Kidney (tissue), 14 donors: Measurements from ENCODE around the gene SRBD1. TPM values are rescaled to one million over a fixed set of nuclear protein-coding genes. Genes with fewer than 3 reads are reported as not detected.

Source experiments
- DNase-seq, 5 donors: peaks; one replicate each; pipeline ENCODE4 v3.0.0-alpha.2; 2013 to 2020
- FAIRE-seq: peaks from 2 replicates; lab custom pipeline; 2012; peaks lifted over from hg19 to GRCh38; lab: Jason Lieb, UNC
- H3K27ac ChIP-seq, 2 donors: one replicate each; pipeline ENCODE4 v1.7.0; 2013; ENCODE audit warnings: low read depth in 2 of 2, low read length in 2 of 2, inconsistent platforms in 1 of 2
- H3K27me3 ChIP-seq: one replicate; pipeline ENCODE4 v1.7.1; 2013; ENCODE audit warnings: low read length, inconsistent platforms; ENCODE audit not compliant: control insufficient read depth, insufficient read depth
- H3K36me3 ChIP-seq, 3 donors: one replicate each; pipeline versions ENCODE4 v1.7.0 to v1.7.1; 2013; ENCODE audit warnings: low read length in 3 of 3, control low read depth in 1 of 3, inconsistent platforms in 1 of 3; ENCODE audit not compliant: insufficient read depth in 3 of 3, control insufficient read depth in 2 of 3
- H3K4me1 ChIP-seq, 3 donors: one replicate each; pipeline versions ENCODE4 v1.7.0 to v1.7.1; 2013; ENCODE audit warnings: low read length in 3 of 3, inconsistent platforms in 1 of 3, low read depth in 1 of 3; ENCODE audit not compliant: control insufficient read depth in 2 of 3, insufficient read depth in 2 of 3
- H3K4me3 ChIP-seq, 3 donors: one replicate each; pipeline versions ENCODE4 v1.7.0 to v1.8.1; 2013; ENCODE audit warnings: low read length in 3 of 3, control low read depth in 1 of 3, inconsistent platforms in 1 of 3
- H3K9ac ChIP-seq, 3 donors: one replicate each; pipeline versions ENCODE4 v1.7.0 to v1.7.1; 2013; ENCODE audit warnings: low read length in 3 of 3, control low read depth in 1 of 3, inconsistent platforms in 1 of 3
- H3K9me3 ChIP-seq, 3 donors: one replicate each; pipeline versions ENCODE4 v1.7.0 to v1.7.1; 2013; ENCODE audit warnings: low read length in 3 of 3, control low read depth in 1 of 3, inconsistent platforms in 1 of 3; ENCODE audit not compliant: control insufficient read depth in 2 of 3, insufficient read depth in 1 of 3
- CTCF ChIP-seq: IDR thresholded peaks from 3 replicates; pipeline ENCODE4 v1.5.1; 2012; ENCODE audit warnings: mild to moderate bottlenecking, moderate library complexity, borderline replicate concordance; ENCODE audit not compliant: insufficient read depth; ENCODE audit errors: extremely low read depth
- intact Hi-C: fragments of 100-400 bp; cut with DNase I; formaldehyde crosslinking; loops from one replicate; pipeline ENCODE4 v1.11.1; 2022
- polyA plus RNA-seq: library from polyadenylated mRNA; stranded (reverse); fragments of 350-450 nt; fragmentation: Illumina TruSeq; extraction: RNeasy Lipid Tissue Mini Kit (QIAGEN cat#74804); gene quantifications from one replicate; pipeline ENCODE4 v1.2.3, GENCODE V29; 2014; ENCODE audit warnings: low read depth, low replicate concordance; ENCODE audit not compliant: insufficient read depth
- total RNA-seq: library from RNA; stranded (reverse); fragmentation: NEBNext Ultra II Directional; extraction: Animal tissue kit (Norgen Biotek cat#: 25700); gene quantifications from one replicate; pipeline ENCODE4 v1.2.1, GENCODE V29; 2021
- donor health status: control.
- donor health status: control.
- donor health status: control.
- donor health status: control.
- donor health status: control.
- donor health status: DM: yes; HTN: yes; CAD: no.
- donor health status: Normal renal cell carcinoma (clear cell type).

SRBD1 gene
- total and polyA plus RNA-seq, 2 donors from 2014 or later = 5.4 to 19.5 TPM

- intact Hi-C loops = no loop called here
- Histone ChIP-seq H3K36me3 (no peaks in the 10 kb centered on the region), H3K4me3 (no peak overlapping the region), H3K4me1 (no peaks in the 10 kb centered on the region), H3K27ac (no peak overlapping the region), H3K27me3 (no peaks in the 10 kb centered on the region), H3K9me3 (no peaks in the 10 kb centered on the region), H3K9ac (no peak overlapping the region)
- FAIRE-seq = no peak
- no peak for DNase-seq
- no peak for TF ChIP-seq CTCF
Measured at GRCh38 chr2:45631955-45632354, 20.9 kb upstream of the SRBD1 start.

GRCh38 chr2:45631319-45631718 lies 20.3 kb upstream of the SRBD1 start:
- Histone ChIP-seq H3K4me1 (no peaks in the 10 kb centered on the region), H3K27me3 (no peaks in the 10 kb centered on the region), H3K9ac (no peak overlapping the region), H3K4me3 (no peak overlapping the region), H3K36me3 (no peaks in the 10 kb centered on the region), H3K27ac (no peak overlapping the region), H3K9me3 (no peaks in the 10 kb centered on the region)
- intact Hi-C loops = no loop called here
- TF ChIP-seq CTCF = no peak
- DNase-seq = no peak
- FAIRE-seq = no peak

DNA sequence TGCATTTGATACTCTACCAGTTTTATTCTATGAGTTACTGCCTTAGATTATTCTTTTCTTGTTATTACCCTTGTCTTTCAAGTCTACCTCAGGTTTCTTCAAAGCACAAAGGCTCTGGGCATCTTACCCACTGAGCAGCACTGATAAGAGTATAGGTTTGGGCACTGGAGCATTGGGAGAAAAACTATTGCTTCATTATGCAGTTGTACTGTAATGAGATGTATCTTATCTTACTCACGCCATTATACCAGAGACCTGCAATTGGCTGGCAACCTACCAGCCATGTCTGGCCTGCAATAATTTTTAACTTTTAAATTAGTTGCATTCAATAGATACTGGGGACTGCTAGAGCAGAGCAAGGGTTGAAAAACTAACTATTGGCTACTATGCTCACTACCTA lies 18.9 kb upstream of the SRBD1 start:
- Histone ChIP-seq H3K9ac (no peak overlapping the region), H3K27ac (no peak overlapping the region), H3K27me3 (no peaks in the 10 kb centered on the region), H3K4me3 (no peak overlapping the region), H3K4me1 (no peaks in the 10 kb centered on the region), H3K9me3 (no peaks in the 10 kb centered on the region), H3K36me3 (no peaks in the 10 kb centered on the region)
- FAIRE-seq (no peak), DNase-seq (no peak)
- intact Hi-C loops = no loop called here
- no peak for TF ChIP-seq CTCF

DNA sequence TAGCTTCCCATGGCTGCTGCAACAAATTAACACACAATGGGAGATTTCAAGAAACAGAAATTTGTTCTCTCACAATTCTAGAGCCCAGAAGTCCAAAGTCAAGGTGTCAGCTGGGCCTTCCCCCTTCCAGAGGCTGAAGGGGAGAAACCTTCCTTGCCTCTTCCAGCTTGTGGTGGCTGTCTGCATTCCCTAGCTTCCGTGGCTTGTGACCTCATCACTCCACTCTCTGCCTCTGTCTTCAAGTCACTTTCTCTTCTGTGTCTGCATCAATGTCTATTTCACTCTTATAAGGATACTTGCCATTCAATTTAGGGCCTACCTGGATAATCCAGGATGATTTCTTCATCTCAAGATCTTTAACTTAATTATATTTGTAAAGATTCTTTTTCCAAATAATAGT lies 16.8 kb upstream of the SRBD1 start:
- H3K9me3 ChIP-seq = no peaks in the 10 kb centered on the region
- no peaks in the 10 kb centered on the region for H3K4me1 ChIP-seq
- intact Hi-C loops = no loop called here
- no peaks in the 10 kb centered on the region for H3K36me3 ChIP-seq
- no peaks in the 10 kb centered on the region for H3K27me3 ChIP-seq
- no peak overlapping the region for H3K9ac ChIP-seq
- no peak for TF ChIP-seq CTCF
- H3K27ac ChIP-seq = no peak overlapping the region
- FAIRE-seq (no peak), DNase-seq (no peak)
- no peak overlapping the region for H3K4me3 ChIP-seq
